ENCODE data around the gene LTC4S. TPM values are rescaled to one million over a fixed set of nuclear protein-coding genes. Genes with fewer than 3 reads are reported as not detected.

The LTC4S gene
- total and polyA plus RNA-seq, 9 of the 15 experiments (the other 6 are each of a cell fraction or from before 2014, with no cell fraction given), result 0.17 to 0.77 (median 0.75) TPM; not detected in 6

DNA sequence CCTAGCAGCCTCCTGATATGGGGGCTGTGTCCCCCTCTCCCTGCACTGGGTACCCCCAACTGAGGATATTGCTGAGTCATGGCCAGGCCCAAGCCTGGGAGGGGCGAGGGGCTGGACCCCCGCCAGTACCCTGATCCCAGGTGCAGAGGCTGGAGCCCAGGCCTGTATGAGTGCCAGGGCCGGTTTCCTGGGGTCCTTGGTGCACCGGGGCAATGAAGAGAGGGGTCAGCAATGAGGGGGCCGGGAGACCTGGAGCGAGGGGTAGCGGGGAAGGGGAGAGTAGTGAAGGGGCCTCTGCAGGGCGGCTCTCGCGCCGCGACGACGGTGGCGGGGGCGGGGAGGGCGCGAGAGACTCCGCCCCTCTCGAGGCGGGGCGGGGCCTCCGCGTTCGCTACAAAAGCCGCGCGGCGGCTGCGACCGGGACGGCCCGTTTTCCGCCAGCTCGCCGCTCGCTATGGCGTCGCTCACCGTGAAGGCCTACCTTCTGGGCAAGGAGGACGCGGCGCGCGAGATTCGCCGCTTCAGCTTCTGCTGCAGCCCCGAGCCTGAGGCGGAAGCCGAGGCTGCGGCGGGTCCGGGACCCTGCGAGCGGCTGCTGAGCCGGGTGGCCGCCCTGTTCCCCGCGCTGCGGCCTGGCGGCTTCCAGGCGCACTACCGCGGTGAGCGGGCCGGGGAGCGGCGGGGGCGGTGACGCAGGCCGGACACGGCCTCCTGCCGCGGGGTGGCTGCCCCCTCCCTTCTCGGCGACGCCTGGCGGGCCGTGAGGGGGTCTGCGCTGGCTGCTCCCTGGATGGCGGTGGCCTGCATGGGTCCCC, 26.9 kb downstream of the LTC4S start, which contains the start of gene SQSTM1 (continued):
- TF ChIP-seq ZNF76 (CRISPR knock-in tag; IDR thresholded peaks at IDR 0.05; ENCODE audit: borderline replicate concordance) (no peak), DACH1 (IDR thresholded peaks at IDR 0.05; ENCODE audit: partially characterized antibody) (no peak), FUS (optimal IDR thresholded peaks at IDR 0.05; ENCODE audit: low read depth, low read length) (peak; percentile 83), CCAR2 (IDR thresholded peaks at IDR 0.05; ENCODE audit: low read depth, low read length) (no peak), MCM5 (IDR thresholded peaks at IDR 0.05; ENCODE audit: low read depth) (no peak), ZNF3 (CRISPR knock-in tag; IDR thresholded peaks at IDR 0.05) (no peak), BDP1 (IDR thresholded peaks at IDR 0.05; ENCODE audit: insufficient read depth, insufficient read length) (no peak), RBM17 (IDR thresholded peaks at IDR 0.05; ENCODE audit: borderline replicate concordance, low read depth, low read length) (no peak), NFIX (CRISPR knock-in tag; IDR thresholded peaks at IDR 0.05; ENCODE audit: low read depth) (no peak), DIDO1 (tag; IDR thresholded peaks at IDR 0.05; ENCODE audit: low read depth) (no peak), NFATC3 (IDR thresholded peaks at IDR 0.05) (no peak), ESRRB (CRISPR knock-in tag; IDR thresholded peaks at IDR 0.05; ENCODE audit: borderline replicate concordance) (no peak), SNRNP70 (optimal IDR thresholded peaks at IDR 0.05; ENCODE audit: low read depth, low read length) (no peak), PPARD (CRISPR knock-in tag; IDR thresholded peaks at IDR 0.05) (no peak)
- TF ChIP-seq, protein P1, sequence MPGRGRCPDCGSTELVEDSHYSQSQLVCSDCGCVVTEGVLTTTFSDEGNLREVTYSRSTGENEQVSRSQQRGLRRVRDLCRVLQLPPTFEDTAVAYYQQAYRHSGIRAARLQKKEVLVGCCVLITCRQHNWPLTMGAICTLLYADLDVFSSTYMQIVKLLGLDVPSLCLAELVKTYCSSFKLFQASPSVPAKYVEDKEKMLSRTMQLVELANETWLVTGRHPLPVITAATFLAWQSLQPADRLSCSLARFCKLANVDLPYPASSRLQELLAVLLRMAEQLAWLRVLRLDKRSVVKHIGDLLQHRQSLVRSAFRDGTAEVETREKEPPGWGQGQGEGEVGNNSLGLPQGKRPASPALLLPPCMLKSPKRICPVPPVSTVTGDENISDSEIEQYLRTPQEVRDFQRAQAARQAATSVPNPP (IDR thresholded peaks at IDR 0.05; ENCODE audit: borderline replicate concordance, insufficient read depth, insufficient read length), result no peak
- TF ChIP-seq, protein P2, sequence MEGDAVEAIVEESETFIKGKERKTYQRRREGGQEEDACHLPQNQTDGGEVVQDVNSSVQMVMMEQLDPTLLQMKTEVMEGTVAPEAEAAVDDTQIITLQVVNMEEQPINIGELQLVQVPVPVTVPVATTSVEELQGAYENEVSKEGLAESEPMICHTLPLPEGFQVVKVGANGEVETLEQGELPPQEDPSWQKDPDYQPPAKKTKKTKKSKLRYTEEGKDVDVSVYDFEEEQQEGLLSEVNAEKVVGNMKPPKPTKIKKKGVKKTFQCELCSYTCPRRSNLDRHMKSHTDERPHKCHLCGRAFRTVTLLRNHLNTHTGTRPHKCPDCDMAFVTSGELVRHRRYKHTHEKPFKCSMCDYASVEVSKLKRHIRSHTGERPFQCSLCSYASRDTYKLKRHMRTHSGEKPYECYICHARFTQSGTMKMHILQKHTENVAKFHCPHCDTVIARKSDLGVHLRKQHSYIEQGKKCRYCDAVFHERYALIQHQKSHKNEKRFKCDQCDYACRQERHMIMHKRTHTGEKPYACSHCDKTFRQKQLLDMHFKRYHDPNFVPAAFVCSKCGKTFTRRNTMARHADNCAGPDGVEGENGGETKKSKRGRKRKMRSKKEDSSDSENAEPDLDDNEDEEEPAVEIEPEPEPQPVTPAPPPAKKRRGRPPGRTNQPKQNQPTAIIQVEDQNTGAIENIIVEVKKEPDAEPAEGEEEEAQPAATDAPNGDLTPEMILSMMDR (IDR thresholded peaks at IDR 0.05 in 2 of 3, conservative IDR thresholded peaks at IDR 0.05 in 1 of 3; ENCODE audit: insufficient read depth in 2 of 3, low read depth in 1 of 3, low read length in 3 of 3), result peak in 2 of 3 experiments; percentile 15 to 44; a peak in 2 of 6 replicates
- TF ChIP-seq, protein P3, sequence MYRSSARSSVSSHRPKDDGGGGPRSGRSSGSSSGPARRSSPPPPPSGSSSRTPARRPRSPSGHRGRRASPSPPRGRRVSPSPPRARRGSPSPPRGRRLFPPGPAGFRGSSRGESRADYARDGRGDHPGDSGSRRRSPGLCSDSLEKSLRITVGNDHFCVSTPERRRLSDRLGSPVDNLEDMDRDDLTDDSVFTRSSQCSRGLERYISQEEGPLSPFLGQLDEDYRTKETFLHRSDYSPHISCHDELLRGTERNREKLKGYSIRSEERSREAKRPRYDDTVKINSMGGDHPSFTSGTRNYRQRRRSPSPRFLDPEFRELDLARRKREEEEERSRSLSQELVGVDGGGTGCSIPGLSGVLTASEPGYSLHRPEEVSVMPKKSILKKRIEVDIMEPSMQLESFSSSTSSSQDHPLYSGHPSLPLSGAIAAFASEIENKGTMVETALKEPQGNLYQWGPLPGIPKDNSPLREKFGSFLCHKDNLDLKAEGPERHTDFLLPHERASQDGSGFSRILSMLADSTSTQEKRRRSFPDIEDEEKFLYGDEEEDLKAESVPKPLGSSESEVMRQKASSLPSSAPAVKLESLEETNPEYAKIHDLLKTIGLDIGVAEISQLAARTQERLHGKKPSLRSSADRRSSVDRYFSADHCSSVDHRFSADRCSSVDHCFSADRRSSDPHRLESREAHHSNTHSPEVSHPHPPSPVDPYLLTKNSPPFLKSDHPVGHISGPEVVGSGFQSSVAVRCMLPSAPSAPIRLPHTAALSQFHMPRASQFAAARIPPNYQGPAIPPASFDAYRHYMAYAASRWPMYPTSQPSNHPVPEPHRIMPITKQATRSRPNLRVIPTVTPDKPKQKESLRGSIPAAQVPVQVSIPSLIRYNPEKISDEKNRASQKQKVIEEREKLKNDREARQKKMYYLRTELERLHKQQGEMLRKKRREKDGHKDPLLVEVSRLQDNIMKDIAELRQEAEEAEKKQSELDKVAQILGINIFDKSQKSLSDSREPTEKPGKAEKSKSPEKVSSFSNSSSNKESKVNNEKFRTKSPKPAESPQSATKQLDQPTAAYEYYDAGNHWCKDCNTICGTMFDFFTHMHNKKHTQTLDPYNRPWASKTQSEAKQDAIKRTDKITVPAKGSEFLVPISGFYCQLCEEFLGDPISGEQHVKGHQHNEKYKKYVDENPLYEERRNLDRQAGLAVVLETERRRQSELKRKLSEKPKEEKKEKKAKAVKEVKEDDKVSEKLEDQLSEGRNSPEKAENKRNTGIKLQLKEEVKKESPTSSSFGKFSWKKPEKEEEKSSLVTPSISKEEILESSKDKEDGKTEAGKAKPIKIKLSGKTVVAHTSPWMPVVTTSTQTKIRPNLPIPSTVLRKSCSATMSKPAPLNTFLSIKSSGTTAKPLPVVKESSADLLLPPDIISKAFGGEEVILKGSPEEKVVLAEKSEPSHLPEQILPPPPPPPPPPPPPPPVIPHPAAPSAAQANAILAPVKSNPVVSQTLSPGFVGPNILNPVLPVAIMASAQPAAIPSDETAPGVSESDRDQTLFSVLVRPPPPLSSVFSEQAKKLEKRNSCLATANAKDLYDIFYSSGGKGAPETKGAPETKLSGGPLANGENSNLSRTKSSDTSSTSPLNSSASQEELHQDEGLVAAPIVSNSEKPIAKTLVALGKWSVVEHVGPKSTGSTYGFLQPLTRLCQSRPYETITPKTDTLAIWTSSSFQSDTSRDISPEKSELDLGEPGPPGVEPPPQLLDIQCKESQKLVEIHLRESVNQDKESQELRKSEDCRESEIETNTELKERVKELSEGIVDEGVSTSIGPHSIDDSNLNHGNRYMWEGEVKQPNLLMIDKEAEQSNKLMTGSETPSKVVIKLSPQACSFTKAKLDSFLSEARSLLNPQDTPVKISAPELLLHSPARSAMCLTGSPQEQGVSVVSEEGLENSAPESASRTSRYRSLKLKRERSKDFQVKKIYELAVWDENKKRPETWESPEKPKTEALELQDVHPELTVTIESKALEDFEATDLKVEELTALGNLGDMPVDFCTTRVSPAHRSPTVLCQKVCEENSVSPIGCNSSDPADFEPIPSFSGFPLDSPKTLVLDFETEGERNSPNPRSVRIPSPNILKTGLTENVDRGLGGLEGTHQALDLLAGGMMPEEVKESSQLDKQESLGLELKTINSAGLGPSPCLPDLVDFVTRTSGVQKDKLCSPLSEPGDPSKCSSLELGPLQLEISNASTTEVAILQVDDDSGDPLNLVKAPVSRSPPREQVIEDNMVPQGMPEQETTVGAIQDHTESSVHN (IDR thresholded peaks at IDR 0.05; ENCODE audit: borderline replicate concordance in 1 of 2, low read depth in 1 of 2), result no peak

Measured in K562 (cell line).